Lower lobe of right lung (tissue), 2 donors: Measurements from ENCODE around the gene METTL18. TPM values are rescaled to one million over a fixed set of nuclear protein-coding genes. Genes with fewer than 3 reads are reported as not detected.

Source experiments
- ATAC-seq, 2 donors: fragments of 200-7000 bp; cut with Tn5 transposase; one replicate each; pipeline ENCODE4 v1.9.1; 2020 to 2022; ENCODE audit warnings: mild to moderate bottlenecking in 2 of 2, moderate library complexity in 2 of 2
- DNase-seq: peaks from one replicate; pipeline ENCODE4 v3.0.0-alpha.2; 2020
- H3K27ac ChIP-seq: fragments of 200-600 bp; one replicate; pipeline ENCODE4 v1.8.0; 2022
- H3K27me3 ChIP-seq: fragments of 200-600 bp; one replicate; pipeline ENCODE4 v1.8.0; 2022; ENCODE audit warnings: low read depth
- H3K36me3 ChIP-seq: fragments of 200-600 bp; one replicate; pipeline ENCODE4 v1.8.0; 2022; ENCODE audit warnings: mild to moderate bottlenecking
- H3K4me1 ChIP-seq: fragments of 200-600 bp; one replicate; pipeline ENCODE4 v1.8.0; 2022
- H3K4me3 ChIP-seq: fragments of 200-600 bp; one replicate; pipeline ENCODE4 v1.8.0; 2022; ENCODE audit warnings: mild to moderate bottlenecking
- H3K9me3 ChIP-seq: fragments of 200-600 bp; one replicate; pipeline ENCODE4 v1.8.0; 2022
- intact Hi-C: fragments of 100-400 bp; cut with DNase I; formaldehyde crosslinking; loops from one replicate; pipeline ENCODE4 v1.11.0; 2022
- total RNA-seq: library from RNA; stranded (reverse); fragmentation: NEBNext Ultra II Directional; extraction: Animal tissue kit (Norgen Biotek cat#: 25700); gene quantifications from one replicate; pipeline ENCODE4 v1.2.1, GENCODE V29; 2021
- TF ChIP-seq, protein P1 (sequence below): fragments of 200-600 bp; IDR thresholded peaks from one replicate; pipeline ENCODE4 v1.8.0; 2022; ENCODE audit warnings: antibody characterized with exemption, mild to moderate bottlenecking
- donor health status: DM: no; HTN: yes; CAD: no; lungs with severe emphysema.

Gene METTL18
- total RNA-seq, 1 donor from 2014 or later, result 8.3 TPM

DNA sequence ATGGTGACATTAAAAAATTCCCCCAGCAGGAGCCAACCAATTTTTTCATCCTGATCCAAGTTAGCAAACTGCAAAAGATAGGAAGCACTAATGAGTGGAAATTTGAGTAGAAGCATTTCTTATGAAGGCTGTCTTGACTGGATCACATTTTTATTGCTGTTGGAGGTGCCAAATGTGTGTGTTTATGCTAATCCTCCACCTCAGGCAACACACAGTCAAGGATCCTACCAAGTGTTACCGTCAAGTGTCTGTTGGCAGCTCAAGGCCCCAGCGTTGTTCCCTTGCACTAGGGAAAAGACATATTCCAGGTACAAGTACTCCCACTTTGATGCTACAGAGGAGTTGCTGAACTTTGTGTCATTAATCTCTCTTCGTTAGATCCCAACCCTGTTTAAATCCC is 18.3 kb downstream of the METTL18 start:
- H3K27ac ChIP-seq, result no peak overlapping the region
- DNase-seq, result no peak
- intact Hi-C loops, result no loop called here
- no peaks in the 10 kb centered on the region for H3K36me3 ChIP-seq
- H3K9me3 ChIP-seq, result no peaks in the 10 kb centered on the region
- TF ChIP-seq, protein P1, sequence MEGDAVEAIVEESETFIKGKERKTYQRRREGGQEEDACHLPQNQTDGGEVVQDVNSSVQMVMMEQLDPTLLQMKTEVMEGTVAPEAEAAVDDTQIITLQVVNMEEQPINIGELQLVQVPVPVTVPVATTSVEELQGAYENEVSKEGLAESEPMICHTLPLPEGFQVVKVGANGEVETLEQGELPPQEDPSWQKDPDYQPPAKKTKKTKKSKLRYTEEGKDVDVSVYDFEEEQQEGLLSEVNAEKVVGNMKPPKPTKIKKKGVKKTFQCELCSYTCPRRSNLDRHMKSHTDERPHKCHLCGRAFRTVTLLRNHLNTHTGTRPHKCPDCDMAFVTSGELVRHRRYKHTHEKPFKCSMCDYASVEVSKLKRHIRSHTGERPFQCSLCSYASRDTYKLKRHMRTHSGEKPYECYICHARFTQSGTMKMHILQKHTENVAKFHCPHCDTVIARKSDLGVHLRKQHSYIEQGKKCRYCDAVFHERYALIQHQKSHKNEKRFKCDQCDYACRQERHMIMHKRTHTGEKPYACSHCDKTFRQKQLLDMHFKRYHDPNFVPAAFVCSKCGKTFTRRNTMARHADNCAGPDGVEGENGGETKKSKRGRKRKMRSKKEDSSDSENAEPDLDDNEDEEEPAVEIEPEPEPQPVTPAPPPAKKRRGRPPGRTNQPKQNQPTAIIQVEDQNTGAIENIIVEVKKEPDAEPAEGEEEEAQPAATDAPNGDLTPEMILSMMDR, result no peak
- H3K4me3 ChIP-seq, result no peak overlapping the region
- no peak for ATAC-seq
- no peaks in the 10 kb centered on the region for H3K4me1 ChIP-seq
- no peaks in the 10 kb centered on the region for H3K27me3 ChIP-seq

DNA sequence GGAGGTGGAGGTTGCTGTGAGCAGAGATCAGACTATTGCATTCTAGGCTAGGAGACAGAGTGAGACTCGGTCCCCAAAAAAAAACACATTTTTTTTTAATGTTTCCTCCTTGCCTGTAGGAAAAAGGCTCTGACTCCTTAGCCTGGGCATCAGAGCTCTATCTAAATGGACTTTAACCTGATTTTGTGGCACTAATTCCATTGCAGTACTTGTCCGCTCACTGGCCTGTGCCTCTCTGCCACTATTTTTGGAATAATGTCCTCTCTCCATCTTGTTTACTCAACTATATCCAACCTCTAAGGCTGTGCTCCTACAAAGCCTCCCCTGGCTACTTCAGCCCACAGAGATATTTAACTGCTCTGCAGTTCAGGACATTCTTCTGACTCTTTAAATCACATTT is 26.5 kb downstream of the METTL18 start:
- no peak for DNase-seq
- Histone ChIP-seq H3K36me3 (no peaks in the 10 kb centered on the region), H3K4me3 (no peak overlapping the region), H3K27ac (no peak overlapping the region), H3K4me1 (no peaks in the 10 kb centered on the region), H3K9me3 (no peaks in the 10 kb centered on the region), H3K27me3 (no peaks in the 10 kb centered on the region)
- TF ChIP-seq, protein P1, result no peak
- intact Hi-C loops, result no loop called here
- ATAC-seq, result no peak

DNA sequence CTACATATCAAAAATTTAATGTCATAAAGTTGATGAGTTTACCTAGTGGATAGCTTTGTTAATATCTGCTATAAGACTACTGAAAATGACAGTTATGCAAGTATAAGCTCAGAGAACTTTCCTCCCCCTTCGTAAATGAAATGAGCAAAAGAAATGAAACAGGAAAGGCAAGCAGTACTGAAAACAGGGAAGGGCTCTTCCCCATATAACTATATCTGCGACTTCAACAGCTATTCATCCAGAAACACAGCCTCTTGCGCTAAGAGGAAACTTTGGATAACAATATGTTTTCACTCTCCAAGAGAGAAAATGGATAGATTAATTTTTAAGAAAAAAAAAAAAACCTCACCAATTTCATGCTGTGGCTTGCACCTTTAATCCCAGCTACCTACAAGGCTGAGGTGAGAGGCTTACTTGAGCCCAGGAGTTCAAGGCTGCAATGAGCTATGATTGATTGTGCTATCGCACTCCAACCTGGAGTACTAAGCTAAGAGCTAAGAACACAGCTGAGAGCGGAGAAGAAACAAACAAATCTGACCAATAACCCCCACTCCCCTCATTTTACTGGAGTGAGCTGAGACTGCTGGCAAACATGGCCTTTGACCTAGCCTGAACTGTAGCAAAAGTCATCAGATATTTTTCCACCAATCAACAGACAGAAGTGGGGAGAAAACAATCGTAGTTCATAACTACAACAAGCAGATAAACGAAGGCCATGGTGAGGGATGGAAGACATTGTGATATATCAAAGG is 29.0 kb downstream of the METTL18 start:
- no peak for DNase-seq

DNA sequence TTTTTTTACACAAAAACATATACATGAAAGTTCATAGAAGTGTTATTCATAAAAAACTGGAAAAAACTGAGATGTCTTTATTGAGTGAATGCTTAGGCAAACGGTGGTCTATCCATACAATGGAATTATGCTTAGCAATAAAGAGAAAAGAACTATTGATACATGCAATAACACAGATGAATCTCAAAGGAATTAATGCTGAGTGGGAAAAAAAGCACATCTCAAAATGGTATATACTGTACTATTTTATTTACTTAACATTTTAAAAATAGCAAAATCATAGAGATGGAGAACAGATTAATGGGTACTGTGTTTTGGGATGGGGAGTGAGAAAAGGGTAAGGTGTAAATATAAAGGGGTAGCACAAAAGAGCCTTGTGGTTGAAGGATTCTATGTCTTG is 29.8 kb downstream of the METTL18 start:
- H3K27me3 ChIP-seq, result no peaks in the 10 kb centered on the region
- no peaks in the 10 kb centered on the region for H3K9me3 ChIP-seq
- ATAC-seq (no peak), DNase-seq (no peak)
- no peak overlapping the region for H3K4me3 ChIP-seq
- H3K27ac ChIP-seq, result no peak overlapping the region
- TF ChIP-seq, protein P1, result no peak
- H3K36me3 ChIP-seq, result no peaks in the 10 kb centered on the region
- intact Hi-C loops, result no loop called here
- no peaks in the 10 kb centered on the region for H3K4me1 ChIP-seq

More for the DNA sequence above, 29.0 kb downstream of the METTL18 start:
- no peak overlapping the region for H3K4me3 ChIP-seq
- intact Hi-C loops, result no loop called here
- H3K36me3 ChIP-seq, result no peaks in the 10 kb centered on the region
- TF ChIP-seq, protein P1, result no peak
- no peaks in the 10 kb centered on the region for H3K9me3 ChIP-seq
- H3K27ac ChIP-seq, result no peak overlapping the region
- no peaks in the 10 kb centered on the region for H3K27me3 ChIP-seq
- H3K4me1 ChIP-seq, result no peaks in the 10 kb centered on the region
- peak; percentile 15 to 40 for ATAC-seq

DNA sequence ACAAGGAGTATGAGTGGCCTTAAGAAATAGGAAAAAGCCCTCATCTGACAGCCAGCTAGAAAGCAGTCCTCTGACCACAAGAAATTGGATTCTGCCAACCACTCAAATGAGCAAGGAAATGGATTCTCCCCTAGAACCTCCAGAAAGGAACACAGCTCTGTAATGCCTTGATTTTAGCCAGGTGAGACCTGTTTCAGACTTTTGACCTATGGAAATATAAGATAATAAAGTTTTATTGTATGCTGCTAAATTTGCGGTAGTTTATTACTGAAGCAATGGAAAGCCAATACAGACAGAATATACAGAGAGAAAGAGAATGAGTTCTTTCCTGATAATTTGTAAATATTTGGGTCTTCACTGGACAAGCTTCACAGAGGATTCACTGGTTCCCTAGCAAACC is 32.0 kb downstream of the METTL18 start:
- Histone ChIP-seq H3K27ac (no peak overlapping the region), H3K4me3 (no peak overlapping the region), H3K9me3 (no peaks in the 10 kb centered on the region), H3K36me3 (no peaks in the 10 kb centered on the region), H3K27me3 (no peaks in the 10 kb centered on the region), H3K4me1 (no peaks in the 10 kb centered on the region)
- ATAC-seq (no peak), DNase-seq (no peak)
- intact Hi-C loops, result no loop called here
- TF ChIP-seq, protein P1, result no peak
